NOMO-1 treated with DMSO at 0.1 percent for 48 hours (cell line): ENCODE measurements around the gene CXCL3.

Source experiments
- DNase-seq: peaks from one replicate; lab custom pipeline; 2025; ENCODE audit not compliant: unreplicated experiment; lab: John Stamatoyannopoulos, UW

CXCL3 gene

DNA sequence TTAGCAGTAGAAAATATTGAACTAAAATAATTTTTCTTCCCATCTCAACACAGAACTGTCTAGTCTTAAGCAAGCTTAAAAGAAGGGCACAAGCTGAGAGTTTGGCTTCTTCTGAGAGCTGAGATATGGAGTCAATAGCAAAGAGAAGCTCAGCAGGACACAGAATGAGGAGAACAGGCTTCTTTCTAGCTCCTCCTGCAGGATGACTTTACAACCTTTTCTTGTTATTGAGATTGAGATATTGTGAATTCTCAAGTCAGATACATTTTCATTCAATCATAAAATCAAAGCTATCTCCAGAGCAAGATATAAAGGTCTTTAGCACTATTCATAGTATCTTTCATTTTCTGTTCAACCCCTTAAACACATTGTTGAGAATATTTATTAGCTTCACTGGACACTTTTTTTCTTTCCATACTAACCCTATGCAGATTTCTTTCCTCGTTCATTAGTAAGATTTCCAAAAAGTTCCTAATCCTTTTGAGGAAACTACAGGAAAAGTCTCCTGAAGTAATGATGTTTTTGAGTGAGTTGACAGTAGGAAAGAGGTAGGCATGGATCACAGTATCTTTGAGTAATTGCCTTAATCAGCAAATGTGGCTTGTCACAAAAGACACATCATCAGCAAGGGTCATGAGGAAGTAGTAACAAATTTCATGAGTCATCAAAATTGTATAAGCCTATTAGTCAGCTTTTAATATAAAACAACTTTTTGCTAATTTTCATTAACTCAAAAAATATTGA is 17.8 kb upstream of the CXCL3 start:
- DNase-seq: peak; percentile 83

DNA sequence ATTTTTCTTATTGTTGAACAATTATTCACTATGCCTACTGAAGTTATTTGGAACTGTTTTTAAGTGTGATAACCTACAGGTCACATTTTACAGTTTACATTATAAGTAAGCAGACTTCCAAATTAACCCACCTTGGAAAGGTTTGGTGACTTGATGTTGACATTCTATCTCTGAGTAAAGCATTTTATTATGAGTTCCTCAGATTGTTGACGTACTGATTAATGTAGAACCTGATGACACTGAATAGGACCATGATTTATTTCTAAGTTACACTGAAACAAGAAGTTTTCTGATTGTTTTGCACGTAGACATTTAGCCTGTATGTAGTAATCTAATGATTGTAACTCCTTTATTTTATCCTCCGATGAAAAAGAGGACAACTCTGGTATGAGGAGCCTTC is 17.0 kb upstream of the CXCL3 start:
- no peak for DNase-seq

DNA sequence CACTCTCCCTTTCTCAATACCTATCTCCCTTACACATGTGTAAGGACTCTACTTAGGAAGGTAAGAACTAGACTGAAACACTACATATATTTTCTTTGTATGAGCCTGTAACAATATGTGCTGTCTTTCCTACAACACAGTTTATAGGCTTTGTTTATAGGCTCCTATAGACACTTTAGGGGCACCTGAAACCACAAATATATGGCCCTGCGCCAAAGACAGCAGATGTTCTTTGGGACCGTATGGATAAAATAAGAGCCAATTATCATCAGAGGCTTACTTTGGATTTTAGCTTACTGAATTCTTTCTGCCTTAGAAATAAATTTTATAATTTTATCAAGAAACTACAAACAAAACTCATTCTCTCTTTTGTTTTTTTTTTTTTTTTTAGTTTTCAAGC is 16.6 kb upstream of the CXCL3 start:
- no peak for DNase-seq

DNA sequence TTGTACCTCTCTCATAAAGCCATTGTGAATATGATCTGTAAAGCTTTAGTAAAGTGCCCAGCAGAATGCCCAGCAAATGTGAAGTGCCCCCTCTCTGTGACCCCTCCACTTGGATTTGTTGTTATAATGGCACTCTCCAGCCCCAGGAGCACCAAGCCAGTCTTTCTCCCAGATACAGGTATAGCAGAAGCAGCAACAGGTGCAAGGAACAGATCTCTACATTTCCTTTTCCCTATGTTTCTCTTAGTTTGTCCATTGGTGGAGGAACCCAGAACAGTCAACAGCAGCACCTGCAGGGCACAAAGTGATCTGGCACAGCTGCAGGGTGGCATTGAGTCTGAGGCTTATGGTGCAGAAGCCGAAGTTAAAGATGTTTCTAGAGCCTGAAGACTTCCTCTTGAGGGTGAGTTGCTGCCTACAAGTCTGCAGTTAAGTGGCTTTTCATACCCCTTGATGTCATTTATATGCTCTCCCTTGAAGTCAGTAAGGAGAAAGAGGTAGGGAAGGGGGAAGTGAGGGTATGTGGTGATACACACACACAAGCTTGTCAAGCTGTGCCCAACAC is 16.1 kb upstream of the CXCL3 start:
- DNase-seq: no peak

DNA sequence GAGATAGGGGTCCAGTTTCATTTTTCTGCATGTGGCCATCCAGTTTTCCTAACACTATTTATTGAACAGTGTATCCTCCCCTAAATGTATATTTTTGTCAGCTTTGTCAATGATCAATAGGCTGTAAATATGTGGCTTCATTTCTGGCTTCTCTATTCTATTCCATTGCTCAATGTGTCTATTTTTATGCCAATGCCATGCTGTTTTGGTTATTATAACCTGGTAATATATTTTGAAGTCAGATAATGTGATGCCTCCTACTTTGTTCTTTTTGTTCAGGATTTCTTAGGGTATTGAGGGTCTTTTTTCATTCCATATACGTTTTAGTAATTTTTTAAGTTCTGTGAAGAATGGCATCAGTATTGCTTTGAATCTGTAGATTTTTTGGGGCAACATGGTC is 8.7 kb upstream of the CXCL3 start:
- no peak for DNase-seq

DNA sequence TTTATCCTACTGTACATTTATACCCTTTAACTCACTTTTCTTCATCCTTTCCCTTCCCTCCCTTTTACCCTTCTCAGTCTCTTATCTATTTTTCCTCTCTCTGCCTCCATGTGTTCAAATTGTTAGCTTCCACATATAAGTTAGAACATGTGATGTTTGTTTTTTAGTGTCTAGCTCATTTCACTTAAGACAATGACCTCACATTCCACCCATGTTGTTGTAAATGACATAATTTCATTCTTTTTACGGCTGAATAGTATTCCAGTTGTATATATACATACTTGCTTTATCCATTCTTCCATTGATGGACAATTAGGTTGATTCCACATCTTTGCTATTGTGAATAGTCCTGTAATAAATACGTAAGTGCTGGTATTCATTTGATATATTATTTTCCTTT is 7.3 kb upstream of the CXCL3 start:
- DNase-seq: no peak

DNA sequence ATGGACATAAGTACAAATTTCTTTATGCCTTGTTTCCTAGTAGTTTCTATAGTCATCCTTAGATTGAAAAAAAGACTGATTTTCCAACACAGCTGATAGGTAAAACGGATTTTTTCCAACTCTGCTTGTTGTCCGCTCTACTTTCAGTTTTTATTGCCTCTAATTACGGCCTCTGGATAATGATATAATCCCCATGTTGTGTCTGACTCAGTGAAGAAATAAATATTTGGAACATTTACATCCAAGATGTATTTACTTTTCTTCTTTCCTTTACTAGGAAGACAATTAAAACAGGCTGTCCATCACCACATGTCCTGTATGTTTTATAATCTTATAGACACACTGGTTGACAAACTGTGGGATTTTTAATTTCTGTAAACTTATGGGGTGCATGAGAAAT is 6.8 kb upstream of the CXCL3 start:
- no peak for DNase-seq

DNA sequence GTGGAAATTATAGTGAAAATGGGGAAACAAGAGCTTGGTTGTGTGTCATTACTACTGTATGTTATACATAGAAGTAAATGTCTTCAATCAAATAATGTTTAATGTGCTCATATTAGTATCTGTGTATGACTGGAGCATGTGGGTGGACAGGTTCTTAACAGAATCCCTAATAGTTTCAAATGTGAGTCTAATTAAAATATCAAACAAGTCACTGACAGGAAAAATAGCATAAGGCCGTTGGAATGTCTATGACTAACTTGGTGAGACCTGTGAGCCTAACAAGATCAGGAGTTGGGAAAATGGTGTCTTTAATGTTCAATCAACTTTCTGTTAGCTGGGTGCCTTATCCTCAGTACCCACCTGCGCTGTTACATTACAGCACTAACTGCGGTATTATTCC is 6.2 kb upstream of the CXCL3 start:
- no peak for DNase-seq

DNA sequence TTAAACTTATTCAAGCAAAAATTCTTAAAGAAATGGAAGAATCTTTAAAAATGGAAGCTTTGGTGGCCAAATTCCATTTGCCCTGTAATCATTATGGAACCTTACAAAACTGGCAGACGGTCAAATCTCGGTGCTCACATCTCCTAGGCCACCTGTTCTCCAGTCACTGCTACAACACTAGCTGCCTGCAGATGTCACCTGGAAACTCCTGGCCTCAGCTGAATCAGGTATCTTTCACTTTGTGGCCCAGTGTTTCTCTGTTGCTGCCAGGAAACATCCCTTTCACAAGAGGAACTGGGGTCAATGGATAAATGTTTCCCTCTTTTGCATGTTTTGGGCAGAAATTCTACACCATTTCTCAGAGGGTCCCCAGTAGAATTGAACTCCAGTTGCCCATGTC is 4.2 kb upstream of the CXCL3 start:
- no peak for DNase-seq

DNA sequence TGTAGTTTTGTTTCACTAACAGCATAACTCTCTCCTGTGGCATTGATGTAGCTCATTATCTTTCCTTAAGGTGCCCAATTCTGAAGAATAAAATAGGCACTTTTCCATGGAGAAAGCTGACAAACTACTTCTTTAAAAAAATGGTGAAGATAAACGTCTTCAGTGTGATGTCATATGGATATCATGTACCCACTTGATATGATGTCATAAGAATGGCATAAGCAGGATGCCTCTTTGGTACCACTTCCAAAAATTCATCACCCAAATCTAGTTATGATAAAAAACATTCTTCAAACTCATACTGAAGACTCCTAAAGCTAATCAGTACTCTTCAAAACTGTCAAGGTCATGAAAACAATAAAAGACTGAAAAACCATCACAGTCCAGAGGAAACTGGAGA is 2.9 kb upstream of the CXCL3 start:
- no peak for DNase-seq

DNA sequence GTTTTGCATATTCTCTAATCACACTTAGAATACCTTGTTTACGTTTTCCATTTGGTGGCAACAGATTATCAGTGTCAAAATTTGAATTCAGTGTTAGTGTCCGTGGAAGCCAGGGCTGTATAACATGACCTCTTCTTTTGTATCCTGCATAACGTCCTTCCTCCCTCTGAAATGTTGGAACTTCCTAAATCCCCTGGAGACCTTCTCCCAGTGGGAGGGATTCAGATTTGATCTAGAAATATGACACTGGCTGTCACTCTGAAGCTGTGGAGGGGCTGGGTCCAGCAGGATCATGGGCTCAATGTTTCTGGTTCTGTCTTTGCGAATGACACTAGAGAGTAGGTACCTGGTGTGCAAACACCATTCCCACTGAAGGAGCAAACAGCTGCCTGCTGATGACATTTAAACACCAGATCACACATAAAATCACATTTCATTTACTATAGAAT is 850 bp upstream of the CXCL3 start:
- no peak for DNase-seq

DNA sequence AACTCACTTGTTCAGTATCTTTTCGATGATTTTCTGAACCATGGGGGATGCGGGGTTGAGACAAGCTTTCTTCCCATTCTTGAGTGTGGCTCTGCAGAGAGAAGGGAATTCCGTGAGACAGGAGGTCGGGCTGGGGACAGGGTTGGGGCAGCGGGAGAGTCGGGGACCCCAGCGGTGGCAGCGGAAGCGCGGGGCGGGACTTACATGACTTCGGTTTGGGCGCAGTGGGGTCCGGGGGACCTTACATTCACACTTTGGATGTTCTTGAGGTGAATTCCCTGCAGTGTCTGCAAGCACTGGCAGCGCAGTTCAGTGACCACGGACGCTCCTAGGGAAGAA is 434 bp downstream of the CXCL3 start:
- no peak for DNase-seq

DNA sequence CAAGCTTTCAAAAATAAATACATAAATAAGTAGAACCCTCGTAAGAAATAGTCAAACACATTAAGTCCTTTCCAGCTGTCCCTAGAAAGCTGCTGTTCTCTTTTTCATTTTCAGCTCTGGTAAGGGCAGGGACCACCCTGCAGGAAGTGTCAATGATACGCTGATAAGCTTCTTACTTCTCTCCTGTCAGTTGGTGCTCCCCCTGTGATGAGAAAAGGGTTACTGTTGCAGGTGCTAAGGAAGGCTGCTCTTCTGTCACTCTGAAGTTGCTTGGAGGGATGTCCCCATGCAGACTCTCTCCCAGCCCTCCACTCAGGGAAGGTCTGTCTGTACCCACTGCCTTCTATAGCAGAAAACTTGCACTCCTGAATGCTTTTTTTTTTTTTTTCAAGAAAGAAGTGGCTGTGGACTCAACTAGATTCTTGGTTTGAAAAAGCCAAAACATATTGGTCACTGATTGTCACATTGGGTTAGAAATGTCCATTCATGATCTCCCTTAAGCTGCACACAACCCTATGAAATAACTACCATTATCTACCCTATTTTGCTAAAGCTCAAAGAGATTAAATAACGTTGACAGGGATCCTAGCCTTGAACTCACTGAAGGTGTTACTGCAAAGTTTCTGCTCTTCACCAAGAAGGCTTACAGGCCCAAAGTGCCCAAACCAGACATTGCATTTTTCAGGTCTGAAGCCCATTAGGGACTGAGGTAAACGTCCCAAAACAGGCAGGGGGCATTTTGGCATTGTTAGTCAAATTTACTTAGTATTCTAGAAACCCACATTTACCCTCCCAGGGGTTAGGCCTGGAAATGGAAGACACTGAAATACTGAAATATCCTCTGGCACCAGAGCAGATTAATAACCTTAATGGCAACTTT is 1.2 kb downstream of the CXCL3 start:
- no peak for DNase-seq

DNA sequence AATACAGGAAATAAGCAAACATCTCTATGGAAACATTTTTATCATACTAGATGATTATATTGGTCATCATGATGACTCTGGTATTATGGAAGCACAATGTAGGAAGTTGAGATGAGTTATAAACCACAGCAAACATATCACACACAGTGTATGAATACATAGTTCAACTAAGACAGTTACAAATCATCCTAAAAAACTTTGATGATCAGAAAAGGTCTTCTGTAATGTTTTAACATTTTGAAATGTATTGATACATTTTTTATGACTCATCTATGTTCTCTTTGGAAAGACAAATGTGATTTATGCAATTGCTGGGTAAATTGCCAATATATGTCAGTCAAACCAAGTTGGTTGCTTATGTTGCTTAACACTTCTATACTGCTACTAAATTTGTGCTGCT is 4.8 kb downstream of the CXCL3 start:
- DNase-seq: peak; percentile 16

DNA sequence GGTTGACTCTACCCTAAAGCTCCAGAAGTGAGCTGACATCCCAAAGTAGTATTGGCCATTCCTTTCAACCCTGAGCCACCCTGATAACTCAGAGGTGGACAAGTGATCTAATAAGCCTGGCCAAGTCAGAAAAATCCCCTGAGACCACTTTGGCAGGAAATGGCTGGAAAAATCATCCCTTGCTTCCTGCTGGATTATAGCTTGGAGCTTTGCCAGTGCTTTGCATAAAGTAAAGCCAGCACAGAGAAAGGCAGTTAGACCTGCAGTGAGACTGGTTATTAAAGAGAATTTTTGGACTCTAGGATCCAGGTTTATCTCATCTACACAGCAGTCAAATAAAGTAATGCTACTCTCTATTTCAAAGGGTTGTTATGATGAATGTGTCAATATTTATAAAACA is 6.4 kb downstream of the CXCL3 start:
- no peak for DNase-seq

DNA sequence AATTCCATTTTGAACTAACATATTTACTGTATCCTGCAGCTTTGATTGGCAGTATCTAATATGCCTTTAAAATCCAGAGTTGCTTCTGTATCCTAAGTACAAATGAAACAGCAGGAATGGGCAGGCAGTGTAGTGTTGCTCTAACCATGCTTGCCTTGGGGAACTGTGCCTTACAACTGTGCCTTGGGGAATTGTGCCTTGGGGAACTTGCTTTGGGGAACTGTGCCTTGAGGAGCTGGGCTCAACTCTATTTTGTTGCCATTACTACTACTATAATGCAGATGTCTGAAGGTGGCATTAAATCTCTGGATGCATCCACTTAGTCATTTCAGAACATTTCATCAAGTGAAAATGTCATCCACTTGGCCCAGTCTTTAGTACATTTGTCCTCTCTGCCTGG is 6.9 kb downstream of the CXCL3 start:
- no peak for DNase-seq

DNA sequence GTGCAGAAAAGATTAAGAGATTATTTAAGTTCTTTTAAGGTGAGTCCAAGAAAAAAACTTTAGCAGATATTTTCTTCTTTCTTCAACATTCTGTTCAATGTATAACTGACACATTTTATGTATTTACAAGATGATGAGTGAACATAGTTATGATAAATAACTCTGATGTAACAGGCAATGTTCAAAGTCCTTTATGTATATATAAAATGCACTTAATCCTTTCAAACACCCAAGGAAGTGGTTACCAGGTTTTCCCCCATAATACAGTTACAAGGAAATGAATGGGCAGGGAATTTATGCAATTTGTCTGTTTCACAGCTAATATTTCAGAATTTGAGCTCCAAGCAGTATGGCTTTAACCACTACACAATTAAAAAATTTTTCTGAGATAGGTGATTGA is 8.2 kb downstream of the CXCL3 start:
- no peak for DNase-seq

DNA sequence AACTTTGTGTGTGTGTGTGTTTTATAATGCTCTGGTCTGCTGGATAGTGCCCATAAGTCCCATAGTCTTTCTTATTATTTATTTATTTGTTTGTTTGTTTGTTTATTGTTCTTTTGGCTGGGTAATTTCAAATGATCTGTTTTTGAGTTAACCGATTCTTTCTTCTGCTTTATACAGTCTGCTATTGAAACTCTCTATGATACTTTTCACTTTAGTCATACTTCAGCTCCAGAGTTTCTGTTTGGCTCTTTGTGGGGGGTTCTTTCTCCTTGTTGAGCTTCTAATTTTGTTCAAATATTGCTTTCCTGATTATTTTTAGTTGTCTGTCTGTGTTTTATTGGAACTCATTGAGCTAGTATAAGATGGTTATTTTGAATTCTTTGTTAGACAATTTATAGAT is 10.0 kb downstream of the CXCL3 start:
- no peak for DNase-seq

DNA sequence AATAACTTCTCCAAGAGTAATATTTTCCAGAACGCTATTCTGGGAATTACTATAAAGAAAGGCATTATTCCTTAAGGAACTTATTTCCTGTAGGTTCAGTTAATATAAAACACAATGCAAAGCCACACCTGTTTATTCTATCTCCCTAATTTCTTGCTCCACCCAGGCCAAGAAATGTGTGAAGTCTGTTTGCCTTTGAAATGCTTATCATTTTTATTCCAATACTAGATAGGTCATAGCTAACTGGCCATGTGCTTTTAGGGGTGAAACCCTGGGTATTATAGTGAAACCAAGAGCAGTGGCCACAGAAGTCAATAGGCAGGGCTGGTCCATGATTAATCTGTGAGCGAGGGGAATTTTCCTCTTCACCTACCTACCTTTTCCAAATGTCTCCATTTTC is 14.8 kb downstream of the CXCL3 start:
- no peak for DNase-seq

DNA sequence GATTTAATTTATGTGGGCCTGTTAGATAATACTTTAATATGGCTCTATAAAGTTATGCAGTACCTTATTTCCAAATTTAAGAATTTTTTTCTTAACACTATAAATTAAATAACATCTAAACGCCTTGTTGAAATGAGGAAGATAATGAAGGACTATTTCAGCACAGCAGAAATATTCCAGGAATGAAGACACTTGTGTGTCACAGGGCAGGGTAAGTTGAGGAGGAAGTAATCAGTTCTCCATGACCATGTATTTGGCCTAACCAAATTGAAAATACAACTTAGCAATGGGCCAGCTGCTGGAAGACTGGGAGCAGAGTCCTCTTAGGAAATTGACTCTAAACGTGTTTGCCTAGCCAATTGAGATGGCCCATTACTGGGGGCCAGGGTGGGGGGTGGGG is 16.9 kb downstream of the CXCL3 start:
- no peak for DNase-seq

DNA sequence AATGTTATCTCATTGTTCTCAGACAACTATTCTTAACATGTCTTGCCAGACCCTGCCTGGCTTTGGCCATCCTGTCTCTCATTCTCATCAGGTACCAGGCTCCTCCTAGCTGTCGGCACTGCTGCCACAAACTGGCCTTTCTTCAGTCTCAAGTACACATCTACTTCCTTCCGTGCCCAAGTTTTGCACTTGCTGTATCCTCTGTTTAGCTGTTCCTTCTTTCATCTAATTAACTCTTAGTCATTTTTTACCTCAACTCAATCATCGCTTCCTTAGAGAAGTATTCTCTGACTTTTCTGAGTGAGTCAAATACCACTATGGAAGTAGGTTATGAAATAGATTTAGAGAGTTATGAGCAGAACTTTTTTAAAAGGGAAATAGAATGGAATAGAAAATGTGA is 19.7 kb downstream of the CXCL3 start:
- peak; percentile 98 for DNase-seq

DNA sequence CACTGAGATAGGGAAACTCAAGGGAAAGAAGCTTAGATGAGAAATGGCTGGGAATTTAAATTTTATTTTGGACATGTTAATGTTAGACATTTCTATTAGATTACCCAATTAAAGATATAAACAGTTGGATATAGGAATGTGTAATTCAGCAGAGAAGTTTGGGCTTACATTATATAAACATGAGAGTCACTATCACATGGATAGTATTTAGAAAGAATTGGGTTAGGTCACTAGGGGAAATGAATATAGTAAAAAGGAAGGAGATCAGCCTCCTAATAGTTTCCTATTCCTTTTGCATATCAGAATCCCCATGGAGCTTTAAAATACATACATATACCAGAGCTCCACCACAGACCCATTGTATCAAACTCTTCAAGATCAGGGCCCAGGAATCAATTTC is 20.4 kb downstream of the CXCL3 start:
- no peak for DNase-seq
